WERI-Rb-1 (cell line): ENCODE results near the gene CCDC197.

Experiments
- DNase-seq: peaks from one replicate; pipeline ENCODE4 v3.0.0-alpha.2; 2020
- H3K27ac ChIP-seq: fragments of 250-450 bp; sonication (Bioruptor Pico); 2 replicates; pipeline ENCODE4 v1.5.1; 2020; ENCODE audit warnings: mild to moderate bottlenecking, moderate library complexity
- H3K27me3 ChIP-seq: fragments of 250-450 bp; sonication (Bioruptor Pico); 2 replicates; pipeline ENCODE4 v1.5.1; 2021; ENCODE audit warnings: mild to moderate bottlenecking, low read depth, moderate library complexity; ENCODE audit not compliant: insufficient read depth, severe bottlenecking
- H3K36me3 ChIP-seq: fragments of 250-450 bp; sonication (Bioruptor Pico); 2 replicates; pipeline ENCODE4 v1.5.1; 2020; ENCODE audit warnings: mild to moderate bottlenecking, moderate library complexity
- H3K4me3 ChIP-seq: 2 replicates; pipeline ENCODE4 v1.5.1; 2011; ENCODE audit warnings: low read depth, mild to moderate bottlenecking, control low read depth, low read length
- H3K9me3 ChIP-seq: fragments of 250-450 bp; sonication (Bioruptor Pico); 2 replicates; pipeline ENCODE4 v1.5.1; 2021; ENCODE audit warnings: mild to moderate bottlenecking, moderate library complexity; ENCODE audit not compliant: severe bottlenecking
- CTCF ChIP-seq: IDR thresholded peaks from 2 replicates; pipeline ENCODE4 v1.5.1; 2011; ENCODE audit warnings: low read depth, mild to moderate bottlenecking, control low read depth, inconsistent platforms, low read length

Gene CCDC197

GRCh38 chr14:93996130-93996695 is 888 bp upstream of the CCDC197 start:
- no peaks in the 10 kb centered on the region for H3K36me3 ChIP-seq
- no peak overlapping the region for H3K27ac ChIP-seq
- TF ChIP-seq CTCF: no peak

GRCh38 chr14:93997916-93998870 is 1.1 kb downstream of the CCDC197 start:
- no peak overlapping the region for H3K27ac ChIP-seq
- no peaks in the 10 kb centered on the region for H3K27me3 ChIP-seq
- DNase-seq: no peak
- H3K36me3 ChIP-seq: no peaks in the 10 kb centered on the region
- H3K4me3 ChIP-seq: no peak overlapping the region
- no peak for TF ChIP-seq CTCF
- H3K9me3 ChIP-seq: no peaks in the 10 kb centered on the region

More at GRCh38 chr14:93996130-93996695, 888 bp upstream of the CCDC197 start:
- DNase-seq: no peak
- no peaks in the 10 kb centered on the region for H3K27me3 ChIP-seq
- H3K4me3 ChIP-seq: no peak overlapping the region
- H3K9me3 ChIP-seq: no peaks in the 10 kb centered on the region

GRCh38 chr14:93998871-93999403 is 1.8 kb downstream of the CCDC197 start:
- Histone ChIP-seq H3K4me3 (no peak overlapping the region), H3K9me3 (no peaks in the 10 kb centered on the region), H3K27ac (no peak overlapping the region), H3K27me3 (no peaks in the 10 kb centered on the region), H3K36me3 (no peaks in the 10 kb centered on the region)
- DNase-seq: no peak
- no peak for TF ChIP-seq CTCF

- peak; percentile 40 for TF ChIP-seq CTCF
- Histone ChIP-seq H3K9me3 (no peaks in the 10 kb centered on the region), H3K27me3 (no peaks in the 10 kb centered on the region), H3K27ac (no peak overlapping the region), H3K36me3 (no peaks in the 10 kb centered on the region), H3K4me3 (no peak overlapping the region)
- DNase-seq: no peak
These were observed 2.5 kb downstream of the CCDC197 start for GRCh38 chr14:93999573-93999972.

GRCh38 chr14:94000267-94000666 is 3.2 kb downstream of the CCDC197 start:
- Histone ChIP-seq H3K9me3 (no peaks in the 10 kb centered on the region), H3K36me3 (no peaks in the 10 kb centered on the region), H3K27me3 (no peaks in the 10 kb centered on the region), H3K4me3 (no peak overlapping the region), H3K27ac (no peak overlapping the region)
- DNase-seq: no peak
- no peak for TF ChIP-seq CTCF
